Muscle of leg (tissue), 9 donors: ENCODE data around the gene CR1. TPM values are rescaled to one million over a fixed set of nuclear protein-coding genes. Genes with fewer than 3 reads are reported as not detected.

Source experiments
- polyA plus RNA-seq, 8 donors: library from polyadenylated mRNA; unstranded; fragments of 120-200 nt; gene quantifications; one replicate each; pipeline versions ENCODE4 v1.2.1 to v1.2.3, GENCODE V29; 2013; ENCODE audit warnings: inconsistent platforms in 1 of 8, low replicate concordance in 1 of 8; ENCODE audit not compliant: insufficient read length in 8 of 8, insufficient read depth in 1 of 8
- total RNA-seq: library from RNA; stranded (reverse); fragments of 120-200 nt; gene quantifications from one replicate; pipeline ENCODE4 v1.2.4, GENCODE V29; 2013

Gene CR1
- total and polyA plus RNA-seq, 9 donors: 0.50 to 1.6 (median 0.96) TPM

Other genes starting within 250 kb of the CR1 start
- gene CD55, start 174.5 kb upstream of the CR1 start, total RNA-seq: 18.3 TPM
- 10 to 100 TPM; 12.3 to 28.9 (median 16.3) TPM for gene CD55, start 174.5 kb upstream of the CR1 start, polyA plus RNA-seq
- gene CR2, start 41.8 kb upstream of the CR1 start, total RNA-seq: 0.04 TPM
- 1 to 10 TPM in 1 of 8 donors, under 1 TPM in 7; 0.04 to 1.3 (median 0.53) TPM for gene CR2, start 41.8 kb upstream of the CR1 start, polyA plus RNA-seq
- gene CR1L, start 149.0 kb downstream of the CR1 start, total RNA-seq: 0.22 TPM
- gene CR1L, start 149.0 kb downstream of the CR1 start, polyA plus RNA-seq: under 1 TPM in 5 of 8 donors, not detected in 3; 0.24 to 0.65 (median 0.34) TPM